GM12874 (cell line): ENCODE results near the gene KATNAL1.

Experiments
- TF ChIP-seq, protein P1 (sequence below): IDR thresholded peaks from 2 replicates; pipeline ENCODE4 v1.5.1; 2011; ENCODE audit warnings: low read depth, mild to moderate bottlenecking, control low read depth, low read length, moderate library complexity; ENCODE audit not compliant: insufficient read depth

Gene KATNAL1

DNA sequence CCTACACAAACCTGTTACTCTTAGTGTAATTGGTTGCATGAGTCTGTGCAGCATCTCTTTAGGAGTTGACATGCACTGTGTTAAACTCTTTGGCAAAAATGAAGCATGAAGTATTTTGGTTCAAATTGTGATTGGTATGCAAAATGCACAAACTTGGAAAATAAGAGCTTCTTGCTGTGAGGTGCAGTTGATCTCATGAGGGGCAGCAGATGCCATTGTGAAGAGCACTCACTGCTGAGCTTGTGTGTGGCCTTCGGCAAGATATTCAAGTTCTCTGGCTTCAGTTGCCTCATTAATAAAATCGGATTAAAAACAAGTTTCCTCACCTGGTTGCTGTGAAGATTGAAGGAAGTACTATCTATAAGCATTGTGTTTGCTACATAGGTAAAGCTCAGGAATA, 142.3 kb downstream of the KATNAL1 start:
- TF ChIP-seq, protein P1, sequence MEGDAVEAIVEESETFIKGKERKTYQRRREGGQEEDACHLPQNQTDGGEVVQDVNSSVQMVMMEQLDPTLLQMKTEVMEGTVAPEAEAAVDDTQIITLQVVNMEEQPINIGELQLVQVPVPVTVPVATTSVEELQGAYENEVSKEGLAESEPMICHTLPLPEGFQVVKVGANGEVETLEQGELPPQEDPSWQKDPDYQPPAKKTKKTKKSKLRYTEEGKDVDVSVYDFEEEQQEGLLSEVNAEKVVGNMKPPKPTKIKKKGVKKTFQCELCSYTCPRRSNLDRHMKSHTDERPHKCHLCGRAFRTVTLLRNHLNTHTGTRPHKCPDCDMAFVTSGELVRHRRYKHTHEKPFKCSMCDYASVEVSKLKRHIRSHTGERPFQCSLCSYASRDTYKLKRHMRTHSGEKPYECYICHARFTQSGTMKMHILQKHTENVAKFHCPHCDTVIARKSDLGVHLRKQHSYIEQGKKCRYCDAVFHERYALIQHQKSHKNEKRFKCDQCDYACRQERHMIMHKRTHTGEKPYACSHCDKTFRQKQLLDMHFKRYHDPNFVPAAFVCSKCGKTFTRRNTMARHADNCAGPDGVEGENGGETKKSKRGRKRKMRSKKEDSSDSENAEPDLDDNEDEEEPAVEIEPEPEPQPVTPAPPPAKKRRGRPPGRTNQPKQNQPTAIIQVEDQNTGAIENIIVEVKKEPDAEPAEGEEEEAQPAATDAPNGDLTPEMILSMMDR, result no peak

DNA sequence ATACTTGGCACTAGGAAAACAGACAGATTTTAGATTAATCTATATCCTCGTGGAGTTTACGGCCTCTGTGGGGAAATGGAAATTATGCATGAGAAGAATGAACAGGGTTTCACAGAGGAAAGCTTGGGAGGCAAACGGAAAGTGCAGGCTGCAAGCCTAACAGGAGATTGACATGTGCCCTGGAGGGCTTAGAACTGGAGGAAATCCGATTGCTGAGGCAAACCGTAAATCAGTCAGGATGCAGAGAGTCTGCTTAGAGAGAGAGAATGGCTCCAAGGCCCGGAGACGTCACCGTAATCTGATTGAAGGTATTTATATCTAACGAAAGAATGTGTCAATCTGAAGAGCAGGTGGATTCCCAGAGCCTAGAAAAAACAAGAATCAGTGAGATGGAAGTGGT, 143.2 kb downstream of the KATNAL1 start:
- TF ChIP-seq, protein P1, result no peak

DNA sequence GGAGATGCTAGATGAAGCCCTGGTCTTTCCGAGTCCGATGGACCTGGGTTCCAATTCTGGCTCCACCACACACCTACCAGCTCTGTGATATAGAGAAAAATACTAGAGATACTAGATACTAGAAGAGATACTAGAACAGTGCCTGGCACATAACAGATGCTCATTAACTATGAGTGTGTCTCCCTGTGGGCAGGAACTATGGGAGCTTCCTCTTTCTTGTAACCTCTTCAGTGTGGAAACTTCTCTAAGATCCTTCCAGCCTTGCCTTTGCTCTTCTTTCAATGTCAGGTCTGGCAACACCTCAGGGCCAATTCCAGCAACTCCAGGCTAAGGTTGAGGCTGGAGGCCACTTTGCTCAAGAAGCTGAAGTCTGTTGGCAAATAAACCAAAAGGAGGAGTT, 143.9 kb downstream of the KATNAL1 start:
- TF ChIP-seq, protein P1, result no peak

- TF ChIP-seq, protein P1, result no peak
These were observed 147.9 kb downstream of the KATNAL1 start for GRCh38 chr13:30159446-30159839.

DNA sequence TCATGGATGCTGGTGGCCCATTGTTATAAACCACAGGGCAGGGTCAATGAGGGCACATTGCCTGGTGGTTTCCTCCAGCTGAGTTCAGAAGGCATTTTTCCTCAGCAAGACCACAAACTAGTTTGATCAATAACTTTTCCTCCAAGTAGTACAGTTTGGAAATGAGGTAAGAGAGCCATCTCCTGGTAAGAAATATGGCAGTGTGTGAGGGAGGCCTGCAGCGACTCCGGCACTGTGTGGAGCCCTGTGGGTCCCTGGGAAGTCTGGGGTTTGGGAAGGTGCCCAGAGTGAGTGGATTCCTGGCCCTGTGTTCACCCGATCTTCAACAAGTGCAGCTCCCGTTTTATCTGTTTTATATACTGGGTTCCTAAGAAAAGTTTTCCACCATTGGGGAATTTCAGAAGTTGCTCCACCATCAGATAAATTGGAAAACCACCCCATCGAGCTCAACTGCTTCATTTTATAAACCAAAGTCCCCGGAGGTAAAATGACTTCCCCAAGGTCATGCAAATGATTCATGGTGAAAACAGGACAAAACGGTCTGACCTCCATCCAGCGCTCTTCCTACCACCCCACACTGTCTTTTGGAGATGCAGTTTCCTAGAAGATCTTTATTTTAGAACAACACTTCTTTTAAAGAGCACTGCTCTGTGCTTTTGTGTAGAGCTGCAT, 148.4 kb downstream of the KATNAL1 start:
- TF ChIP-seq, protein P1, result peak; percentile 12; the same call in 1 of the 2 replicates

DNA sequence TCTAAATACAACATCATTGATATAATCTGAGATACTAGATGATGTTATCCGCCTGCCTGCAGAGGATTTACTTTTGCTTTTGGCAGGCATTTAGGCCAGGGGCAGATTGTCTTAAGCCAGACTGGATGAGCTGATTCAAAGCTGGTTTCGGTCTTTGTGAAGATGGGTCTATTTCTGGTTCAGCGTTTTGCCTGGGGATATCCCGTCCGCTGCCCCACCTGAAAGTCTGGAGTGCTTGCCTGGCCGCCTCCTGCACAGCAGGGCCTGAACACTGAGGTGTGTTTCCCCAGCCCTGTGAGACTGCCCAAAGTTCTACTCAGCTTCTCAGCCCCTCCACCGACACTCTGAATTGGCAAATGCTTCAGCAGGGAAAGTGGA, 149.7 kb downstream of the KATNAL1 start:
- TF ChIP-seq, protein P1, result no peak

DNA sequence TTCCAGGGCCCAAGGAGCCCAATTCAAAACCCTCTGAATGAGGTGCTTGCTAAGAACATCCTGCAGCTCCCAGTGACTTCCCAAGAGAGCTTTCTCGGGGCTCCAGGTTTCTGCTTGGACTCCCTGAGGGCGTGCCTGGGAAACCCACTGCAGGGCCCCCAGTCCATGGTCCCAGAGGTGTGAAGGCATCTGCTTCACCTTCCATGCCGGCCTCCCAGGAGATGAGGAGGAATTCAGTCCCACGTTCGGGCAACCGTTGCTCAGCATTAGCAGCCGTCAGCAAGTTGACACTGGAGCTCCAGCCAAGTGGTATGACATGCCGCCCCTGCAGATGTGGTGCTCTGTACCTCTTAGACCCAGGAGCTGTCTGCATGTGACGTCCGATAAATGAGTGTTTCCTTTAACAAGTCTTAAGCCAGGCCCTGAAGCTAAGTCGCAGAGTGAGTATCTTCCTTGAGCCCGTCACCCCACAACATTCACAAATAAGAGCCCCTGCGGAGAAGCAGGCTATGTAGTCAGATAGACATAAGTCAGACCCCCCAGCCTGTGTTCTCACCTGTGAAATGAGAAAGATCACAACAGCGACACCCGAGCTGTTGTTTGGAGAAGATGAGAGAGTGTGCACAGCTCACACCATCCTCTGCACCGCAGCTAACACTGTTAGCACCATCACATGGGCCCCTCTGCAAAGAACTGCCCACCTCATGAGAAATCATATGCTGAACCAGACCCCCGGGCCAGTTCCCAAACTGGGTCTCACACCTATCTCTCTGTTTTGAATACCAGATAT, 150.3 kb downstream of the KATNAL1 start:
- TF ChIP-seq, protein P1, result no peak
